ENCODE data around the gene PTPRN2. TPM values are rescaled to one million over a fixed set of nuclear protein-coding genes. Genes with fewer than 3 reads are reported as not detected.

Gene PTPRN2
- total and polyA plus RNA-seq, 2 of the 13 experiments (the other 11 are each of a cell fraction or from before 2014, with no cell fraction given): 2.5 to 24.2 TPM

DNA sequence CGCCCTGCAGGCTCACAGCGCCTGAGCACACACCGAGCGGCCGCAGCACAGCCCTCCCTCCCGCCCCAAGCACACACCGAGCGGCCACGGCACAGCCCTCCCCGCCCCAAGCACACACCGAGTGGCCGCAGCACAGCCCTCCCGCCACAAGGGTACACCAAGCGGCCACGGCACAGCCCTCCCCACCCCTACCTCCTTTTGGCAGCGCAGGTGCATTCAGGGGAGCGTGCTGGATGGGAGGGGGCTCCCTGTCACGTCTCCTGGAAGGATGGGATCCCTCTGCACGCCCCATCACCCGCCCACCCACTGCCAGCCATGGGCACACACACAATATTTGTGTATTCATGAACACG, 768.2 kb downstream of the PTPRN2 start:
- Histone ChIP-seq H3K27ac (ENCODE audit: extremely low read length, insufficient read depth, low read length) (no peak overlapping the region), H3K36me3 (replicated peaks in 1 of 2; ENCODE audit: control insufficient read depth in 1 of 2, insufficient read depth in 2 of 2, low read length in 2 of 2) (no peaks in the 10 kb centered on the region), H2AFZ (ENCODE audit: low read length) (no peak overlapping the region), H3K27me3 (ENCODE audit: control insufficient read depth in 1 of 2, insufficient read depth in 2 of 2, low read length in 2 of 2) (no peaks in the 10 kb centered on the region), H3K79me2 (ENCODE audit: insufficient read depth, low read length) (no peaks in the 10 kb centered on the region), H3K4me3 (replicated peaks in 1 of 3; ENCODE audit: insufficient read depth in 1 of 3, low read depth in 2 of 3, low read length in 3 of 3) (no peak overlapping the region), H3K9ac (ENCODE audit: insufficient read depth, low read depth, low read length) (no peak overlapping the region), H3K4me2 (ENCODE audit: low read depth, low read length) (no peak overlapping the region), H3K9me3 (ENCODE audit: low read length) (no peaks in the 10 kb centered on the region), H3K4me1 (ENCODE audit: insufficient read depth, low read length) (no peaks in the 10 kb centered on the region), H4K20me1 (ENCODE audit: insufficient read depth, low read length) (peaks cover 6% of the 10 kb centered on the region; the same call in 1 of the 2 replicates)
- ATAC-seq (no peak; the same call in 2 of the 3 replicates), FAIRE-seq (no peak), DNase-seq (ENCODE audit: low spot score) (no peak)
- ChIA-PET CTCF (ENCODE audit: low intra/inter-chr PET ratio, low total read pairs) (no interaction called here), POLR2A (no interaction called here)
- in situ Hi-C loops (cut with HindIII; ENCODE audit: extremely low pct_ligation_motif_present, low pct_unique_long_range_greater_than_20kb): no loop called here
- intact Hi-C loops (cut with micrococcal nuclease; ENCODE audit: unreplicated experiment): no loop called here
- BruUV-seq (replicated peaks): no TSS peak
- WGBS (ENCODE audit: low lambda C conversion rate): 73% methylated on average over 3 of the region's 21 CpGs
- TF ChIP-seq CCAR2 (optimal IDR thresholded peaks at IDR 0.05; ENCODE audit: low read depth, low read length): no peak
- TF ChIP-seq SRF (IDR thresholded peaks at IDR 0.05; ENCODE audit: low read depth, low read length): no peak
- TF ChIP-seq, protein P1, sequence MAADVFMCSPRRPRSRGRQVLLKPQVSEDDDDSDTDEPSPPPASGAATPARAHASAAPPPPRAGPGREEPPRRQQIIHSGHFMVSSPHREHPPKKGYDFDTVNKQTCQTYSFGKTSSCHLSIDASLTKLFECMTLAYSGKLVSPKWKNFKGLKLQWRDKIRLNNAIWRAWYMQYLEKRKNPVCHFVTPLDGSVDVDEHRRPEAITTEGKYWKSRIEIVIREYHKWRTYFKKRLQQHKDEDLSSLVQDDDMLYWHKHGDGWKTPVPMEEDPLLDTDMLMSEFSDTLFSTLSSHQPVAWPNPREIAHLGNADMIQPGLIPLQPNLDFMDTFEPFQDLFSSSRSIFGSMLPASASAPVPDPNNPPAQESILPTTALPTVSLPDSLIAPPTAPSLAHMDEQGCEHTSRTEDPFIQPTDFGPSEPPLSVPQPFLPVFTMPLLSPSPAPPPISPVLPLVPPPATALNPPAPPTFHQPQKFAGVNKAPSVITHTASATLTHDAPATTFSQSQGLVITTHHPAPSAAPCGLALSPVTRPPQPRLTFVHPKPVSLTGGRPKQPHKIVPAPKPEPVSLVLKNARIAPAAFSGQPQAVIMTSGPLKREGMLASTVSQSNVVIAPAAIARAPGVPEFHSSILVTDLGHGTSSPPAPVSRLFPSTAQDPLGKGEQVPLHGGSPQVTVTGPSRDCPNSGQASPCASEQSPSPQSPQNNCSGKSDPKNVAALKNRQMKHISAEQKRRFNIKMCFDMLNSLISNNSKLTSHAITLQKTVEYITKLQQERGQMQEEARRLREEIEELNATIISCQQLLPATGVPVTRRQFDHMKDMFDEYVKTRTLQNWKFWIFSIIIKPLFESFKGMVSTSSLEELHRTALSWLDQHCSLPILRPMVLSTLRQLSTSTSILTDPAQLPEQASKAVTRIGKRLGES (CRISPR knock-in tag; IDR thresholded peaks at IDR 0.05; ENCODE audit: borderline replicate concordance): no peak
- no peak for TF ChIP-seq POLR2G (IDR thresholded peaks at IDR 0.05; ENCODE audit: low read depth, low read length)
- TF ChIP-seq CHD2 (IDR thresholded peaks at IDR 0.05; ENCODE audit: low read depth, low read length): no peak
- no peak for TF ChIP-seq SNRNP70 (IDR thresholded peaks at IDR 0.05; ENCODE audit: low read depth, low read length)
- no peak for TF ChIP-seq NRL (CRISPR knock-in tag; IDR thresholded peaks at IDR 0.05; ENCODE audit: borderline replicate concordance)
- TF ChIP-seq EP300 (IDR thresholded peaks at IDR 0.05; ENCODE audit: low read depth in 2 of 2, low read length in 2 of 2): no peak
- no peak for TF ChIP-seq EP300 (CRISPR knock-in tag; IDR thresholded peaks at IDR 0.05; ENCODE audit: borderline replicate concordance)
- TF ChIP-seq, protein P2, sequence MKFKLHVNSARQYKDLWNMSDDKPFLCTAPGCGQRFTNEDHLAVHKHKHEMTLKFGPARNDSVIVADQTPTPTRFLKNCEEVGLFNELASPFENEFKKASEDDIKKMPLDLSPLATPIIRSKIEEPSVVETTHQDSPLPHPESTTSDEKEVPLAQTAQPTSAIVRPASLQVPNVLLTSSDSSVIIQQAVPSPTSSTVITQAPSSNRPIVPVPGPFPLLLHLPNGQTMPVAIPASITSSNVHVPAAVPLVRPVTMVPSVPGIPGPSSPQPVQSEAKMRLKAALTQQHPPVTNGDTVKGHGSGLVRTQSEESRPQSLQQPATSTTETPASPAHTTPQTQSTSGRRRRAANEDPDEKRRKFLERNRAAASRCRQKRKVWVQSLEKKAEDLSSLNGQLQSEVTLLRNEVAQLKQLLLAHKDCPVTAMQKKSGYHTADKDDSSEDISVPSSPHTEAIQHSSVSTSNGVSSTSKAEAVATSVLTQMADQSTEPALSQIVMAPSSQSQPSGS (CRISPR knock-in tag; IDR thresholded peaks at IDR 0.05): no peak
- TF ChIP-seq POLR2AphosphoS2 (IDR thresholded peaks at IDR 0.05; ENCODE audit: low read depth, low read length): no peak
- no peak for TF ChIP-seq BORCS8-MEF2B (CRISPR knock-in tag; IDR thresholded peaks at IDR 0.05)
- TF ChIP-seq ZNF296 (CRISPR knock-in tag; conservative IDR thresholded peaks at IDR 0.05): no peak
- no peak for TF ChIP-seq ZNF577 (CRISPR knock-in tag; IDR thresholded peaks at IDR 0.05; ENCODE audit: borderline replicate concordance, low read depth)
- TF ChIP-seq HDAC2 (CRISPR knock-in tag; IDR thresholded peaks at IDR 0.05): no peak
- TF ChIP-seq ZNF790 (CRISPR knock-in tag; IDR thresholded peaks at IDR 0.05; ENCODE audit: borderline replicate concordance): no peak
- no peak for TF ChIP-seq NR1H2 (CRISPR knock-in tag; IDR thresholded peaks at IDR 0.05; ENCODE audit: borderline replicate concordance, low read depth)
- no peak for TF ChIP-seq MAFK (conservative IDR thresholded peaks at IDR 0.05 in 1 of 2, IDR thresholded peaks at IDR 0.05 in 1 of 2; ENCODE audit: low read length in 2 of 2)
